ENCODE measurements around the gene SYT2.

- TF ChIP-seq POLR2AphosphoS5 (IDR thresholded peaks at IDR 0.05; ENCODE audit: low read depth, low read length), result no peak
- no peak for TF ChIP-seq POLR2A (IDR thresholded peaks at IDR 0.05; ENCODE audit: low read depth, low read length)
- no peak for TF ChIP-seq TAF1 (IDR thresholded peaks at IDR 0.05; ENCODE audit: low read depth, low read length)
Measured at GRCh38 chr1:202568410-202568809, 141.8 kb downstream of the SYT2 start.

Measured in GM12891 (cell line).